ENCODE results near the gene CCDC17. TPM values are rescaled to one million over a fixed set of nuclear protein-coding genes. Genes with fewer than 3 reads are reported as not detected.

Gene CCDC17
- polyA plus RNA-seq, 1 experiment: 0.19 TPM

DNA sequence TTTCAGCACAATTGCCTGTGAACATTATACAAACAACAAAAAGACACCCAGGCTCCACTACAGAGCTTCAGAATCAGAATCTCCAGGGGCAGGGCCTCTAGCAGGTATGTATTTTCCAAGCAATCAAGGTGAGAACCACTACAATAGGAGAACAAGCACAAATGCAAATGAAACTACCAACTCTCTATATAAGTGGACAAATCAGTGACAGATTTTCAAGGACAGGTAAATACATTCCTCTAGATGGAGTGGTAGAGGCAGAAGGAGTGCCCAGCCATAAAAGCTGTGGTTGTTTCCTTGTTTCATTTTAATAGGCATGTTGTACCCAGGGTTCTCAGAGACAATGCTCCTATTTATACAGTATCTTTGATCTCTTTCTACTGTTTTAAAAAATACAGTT lies 20.1 kb upstream of the CCDC17 start:
- Histone ChIP-seq H3K27me3 (ENCODE audit: control insufficient read depth, insufficient read depth, low read length) (no peaks in the 10 kb centered on the region), H3K4me3 (ENCODE audit: low read depth, low read length) (no peak overlapping the region), H3K27ac (ENCODE audit: low read depth, low read length) (no peak overlapping the region), H3K9me3 (ENCODE audit: control insufficient read depth, insufficient read depth, low read length) (no peaks in the 10 kb centered on the region)
- ChIA-PET POLR2A (no interaction called here), CTCF (no interaction called here)
- DNase-seq (ENCODE audit: low read depth, low spot score): no peak
- TF ChIP-seq, protein P1, sequence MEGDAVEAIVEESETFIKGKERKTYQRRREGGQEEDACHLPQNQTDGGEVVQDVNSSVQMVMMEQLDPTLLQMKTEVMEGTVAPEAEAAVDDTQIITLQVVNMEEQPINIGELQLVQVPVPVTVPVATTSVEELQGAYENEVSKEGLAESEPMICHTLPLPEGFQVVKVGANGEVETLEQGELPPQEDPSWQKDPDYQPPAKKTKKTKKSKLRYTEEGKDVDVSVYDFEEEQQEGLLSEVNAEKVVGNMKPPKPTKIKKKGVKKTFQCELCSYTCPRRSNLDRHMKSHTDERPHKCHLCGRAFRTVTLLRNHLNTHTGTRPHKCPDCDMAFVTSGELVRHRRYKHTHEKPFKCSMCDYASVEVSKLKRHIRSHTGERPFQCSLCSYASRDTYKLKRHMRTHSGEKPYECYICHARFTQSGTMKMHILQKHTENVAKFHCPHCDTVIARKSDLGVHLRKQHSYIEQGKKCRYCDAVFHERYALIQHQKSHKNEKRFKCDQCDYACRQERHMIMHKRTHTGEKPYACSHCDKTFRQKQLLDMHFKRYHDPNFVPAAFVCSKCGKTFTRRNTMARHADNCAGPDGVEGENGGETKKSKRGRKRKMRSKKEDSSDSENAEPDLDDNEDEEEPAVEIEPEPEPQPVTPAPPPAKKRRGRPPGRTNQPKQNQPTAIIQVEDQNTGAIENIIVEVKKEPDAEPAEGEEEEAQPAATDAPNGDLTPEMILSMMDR (IDR thresholded peaks at IDR 0.05; ENCODE audit: low read depth, low read length): no peak

DNA sequence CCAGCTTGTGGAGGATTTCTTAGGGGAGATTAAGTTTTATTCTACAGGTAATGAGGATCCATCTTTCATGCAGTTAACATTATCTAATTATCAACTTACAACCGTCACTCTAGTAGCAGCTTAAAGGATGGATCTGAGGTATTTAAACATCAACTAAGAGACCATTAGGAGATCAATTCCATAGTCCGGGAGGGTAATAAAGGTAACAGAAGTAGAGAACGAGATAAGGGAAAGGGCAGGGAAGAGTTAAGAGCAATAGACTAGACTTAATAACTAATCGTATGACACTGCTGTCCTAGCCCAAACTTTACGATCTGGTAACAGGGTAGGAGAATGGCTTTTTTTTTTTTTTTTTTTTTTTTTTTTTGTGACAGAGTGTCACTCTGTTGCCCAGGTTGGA lies 19.5 kb upstream of the CCDC17 start:
- H3K27ac ChIP-seq (ENCODE audit: low read depth, low read length): no peak overlapping the region
- TF ChIP-seq, protein P1 (IDR thresholded peaks at IDR 0.05; ENCODE audit: low read depth, low read length): no peak
- H3K27me3 ChIP-seq (ENCODE audit: control insufficient read depth, insufficient read depth, low read length): no peaks in the 10 kb centered on the region
- POLR2A ChIA-PET: no interaction called here
- H3K9me3 ChIP-seq (ENCODE audit: control insufficient read depth, insufficient read depth, low read length): no peaks in the 10 kb centered on the region
- CTCF ChIA-PET: no interaction called here
- H3K4me3 ChIP-seq (ENCODE audit: low read depth, low read length): no peak overlapping the region
- DNase-seq (ENCODE audit: low read depth, low spot score): no peak

DNA sequence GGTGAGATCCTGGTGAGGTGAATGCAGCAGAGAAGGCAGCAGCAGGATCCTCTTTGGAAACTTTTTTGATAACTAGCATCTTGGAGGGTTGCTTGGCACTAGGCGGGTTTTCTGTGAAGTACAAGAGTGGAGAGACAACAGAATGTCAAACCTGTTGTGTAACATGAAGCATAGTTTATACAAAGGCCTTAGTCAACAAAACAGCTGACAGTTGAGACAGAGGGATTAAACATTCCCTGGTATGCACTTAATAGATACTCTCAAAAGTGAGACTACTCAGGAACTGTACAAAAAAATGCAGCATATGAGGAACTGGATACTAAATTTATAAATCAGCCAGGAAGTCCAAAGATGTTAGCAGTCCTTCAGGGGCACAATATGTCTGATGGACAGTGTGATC lies 16.4 kb upstream of the CCDC17 start:
- CTCF ChIA-PET: interaction anchor here (0.6 kb wide), 1 partner anchor 11 kb away, joined by 3 read pairs; no protein-coding TSS in a partner anchor
- POLR2A ChIA-PET: interaction anchor here (0.6 kb wide), 2 partner anchors 775 to 1028 kb away, joined by 4 to 9 read pairs; no protein-coding TSS in a partner anchor
- H3K27ac ChIP-seq (ENCODE audit: low read depth, low read length): no peak overlapping the region

DNA sequence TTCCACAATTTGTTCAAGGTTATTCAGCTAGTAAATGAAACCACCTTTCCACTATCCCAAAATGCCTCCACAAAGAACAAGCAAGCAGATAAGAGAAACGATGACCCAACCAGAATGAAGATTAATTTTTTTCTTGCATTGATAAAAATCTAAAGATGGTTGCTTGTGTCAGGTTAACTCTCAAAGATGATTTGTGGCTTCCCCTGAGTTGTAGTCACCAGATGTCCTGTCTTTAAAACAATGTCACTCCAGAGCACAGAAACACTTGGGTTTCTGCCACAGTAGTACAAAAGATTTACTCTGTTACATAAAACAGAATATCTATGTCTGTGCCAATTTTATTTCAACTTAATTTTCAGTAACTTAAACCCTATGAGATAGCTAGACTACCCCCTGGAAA lies 11.4 kb upstream of the CCDC17 start:
- CTCF ChIA-PET: no interaction called here
- Histone ChIP-seq H3K27me3 (ENCODE audit: control insufficient read depth, insufficient read depth, low read length) (no peaks in the 10 kb centered on the region), H3K4me3 (ENCODE audit: low read depth, low read length) (no peak overlapping the region), H3K27ac (ENCODE audit: low read depth, low read length) (no peak overlapping the region), H3K9me3 (ENCODE audit: control insufficient read depth, insufficient read depth, low read length) (no peaks in the 10 kb centered on the region)
- POLR2A ChIA-PET: no interaction called here
- no peak for DNase-seq (ENCODE audit: low read depth, low spot score)
- TF ChIP-seq, protein P1 (IDR thresholded peaks at IDR 0.05; ENCODE audit: low read depth, low read length): no peak

More for the DNA sequence above, 16.4 kb upstream of the CCDC17 start:
- TF ChIP-seq, protein P1 (IDR thresholded peaks at IDR 0.05; ENCODE audit: low read depth, low read length): no peak
- no peak overlapping the region for H3K4me3 ChIP-seq (ENCODE audit: low read depth, low read length)
- DNase-seq (ENCODE audit: low read depth, low spot score): no peak
- H3K9me3 ChIP-seq (ENCODE audit: control insufficient read depth, insufficient read depth, low read length): no peaks in the 10 kb centered on the region
- H3K27me3 ChIP-seq (ENCODE audit: control insufficient read depth, insufficient read depth, low read length): no peaks in the 10 kb centered on the region

DNA sequence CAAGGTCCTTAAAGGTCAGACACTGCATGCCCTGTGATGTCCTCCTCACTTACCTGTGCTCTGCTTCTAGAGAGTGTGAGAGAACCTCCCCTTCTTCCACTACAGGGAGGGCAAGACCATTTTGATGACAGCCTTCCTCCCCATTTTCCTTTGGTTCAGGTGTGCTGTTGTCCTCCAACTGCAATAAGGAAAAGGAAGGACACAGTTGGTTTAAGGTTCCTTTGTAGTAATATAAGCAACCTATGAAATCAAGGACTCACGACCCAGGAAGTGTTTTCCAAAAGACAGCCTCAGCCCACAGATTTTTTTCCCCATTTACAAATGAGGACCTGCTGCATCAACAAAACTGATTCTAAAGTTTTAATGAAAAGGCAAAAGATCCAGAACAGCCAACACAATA lies 6.6 kb upstream of the CCDC17 start:
- Histone ChIP-seq H3K27ac (ENCODE audit: low read depth, low read length) (no peak overlapping the region), H3K27me3 (ENCODE audit: control insufficient read depth, insufficient read depth, low read length) (no peaks in the 10 kb centered on the region), H3K9me3 (ENCODE audit: control insufficient read depth, insufficient read depth, low read length) (no peaks in the 10 kb centered on the region), H3K4me3 (ENCODE audit: low read depth, low read length) (no peak overlapping the region)
- TF ChIP-seq, protein P1 (IDR thresholded peaks at IDR 0.05; ENCODE audit: low read depth, low read length): no peak
- CTCF ChIA-PET: no interaction called here
- POLR2A ChIA-PET: interaction anchor here (0.9 kb wide), 1 partner anchor 10 kb away, joined by 3 read pairs; no protein-coding TSS in a partner anchor
- DNase-seq (ENCODE audit: low read depth, low spot score): no peak
